ENCODE data around the gene SHISA5. TPM values are rescaled to one million over a fixed set of nuclear protein-coding genes. Genes with fewer than 3 reads are reported as not detected.

Gene SHISA5
- total and polyA plus RNA-seq, 2 of the 8 experiments (the other 6 are each of a cell fraction or from before 2014, with no cell fraction given): 196 to 315 TPM

- Histone ChIP-seq H3K79me1 (ENCODE audit: low read depth, low read length) (peaks cover 8% of the 10 kb centered on the region), H3K9me3 (ENCODE audit: insufficient read depth in 2 of 2, low read depth in 1 of 2, low read length in 1 of 2) (no peaks in the 10 kb centered on the region), H3K79me2 (ENCODE audit: control insufficient read depth in 1 of 2, insufficient read depth in 2 of 2, low read length in 2 of 2) (peaks cover 5 to 36% of the 10 kb centered on the region in 2 experiments; a peak in 3 of 4 replicates), H3K4me3 (ENCODE audit: extremely low read depth in 1 of 4, insufficient read depth in 2 of 4, low read depth in 3 of 4, low read length in 4 of 4) (peak overlapping the region in 2 of 4 experiments; percentile 7 to 90; a peak in 3 of 8 replicates), H3K27ac (ENCODE audit: low read depth, low read length) (no peak overlapping the region), H3K36me3 (ENCODE audit: control insufficient read depth in 2 of 4, insufficient read depth in 4 of 4, low read length in 3 of 4) (peaks cover 3 to 27% (median 13%) of the 10 kb centered on the region in 4 experiments; a peak in 5 of 8 replicates), H3K4ac (replicated peaks; ENCODE audit: insufficient read length, low read depth, low read length) (no peak overlapping the region), H3K23ac (ENCODE audit: insufficient read length) (no peak overlapping the region), H2BK5ac (ENCODE audit: low read depth, low read length) (no peak overlapping the region), H3K56ac (replicated peaks; ENCODE audit: insufficient read length, low read depth, low read length) (no peak overlapping the region), H2BK12ac (ENCODE audit: low read depth, low read length) (no peak overlapping the region), H2BK120ac (replicated peaks; ENCODE audit: low read depth, low read length) (no peak overlapping the region), H2BK20ac (ENCODE audit: low read length) (no peak overlapping the region), H3K14ac (ENCODE audit: insufficient read length) (no peak overlapping the region), H2AFZ (ENCODE audit: low read length) (no peak overlapping the region), H4K91ac (replicated peaks; ENCODE audit: insufficient read length, low read length) (no peak overlapping the region), H3K4me1 (replicated peaks in 1 of 4; ENCODE audit: control insufficient read depth in 3 of 4, insufficient read depth in 4 of 4, low read length in 3 of 4) (peaks cover 0 to 13% (median 5%) of the 10 kb centered on the region in 4 experiments; a peak in 6 of 7 replicates), H4K5ac (ENCODE audit: insufficient read length, low read depth, low read length) (no peak overlapping the region), H2BK15ac (ENCODE audit: low read length) (no peak overlapping the region), H3K23me2 (ENCODE audit: low read depth, low read length) (peaks cover 11% of the 10 kb centered on the region), H4K8ac (ENCODE audit: extremely low read depth, insufficient read depth, low read length) (no peak overlapping the region), H2AK5ac (ENCODE audit: low read depth, low read length) (no peak overlapping the region), H4K20me1 (replicated peaks in 1 of 2; ENCODE audit: control insufficient read depth in 1 of 2, insufficient read depth in 2 of 2, low read length in 2 of 2) (peaks cover 0 to 4% of the 10 kb centered on the region in 2 experiments), H3K27me3 (replicated peaks in 1 of 4; ENCODE audit: control insufficient read depth in 3 of 4, extremely low read depth in 1 of 4, insufficient read depth in 3 of 4, low read length in 3 of 4) (no peaks in the 10 kb centered on the region), H3K4me2 (ENCODE audit: insufficient read depth in 1 of 2, low read depth in 2 of 2, low read length in 2 of 2) (peak overlapping the region in 1 of 2 experiments; percentile 39; a peak in 2 of 4 replicates), H3K9ac (replicated peaks in 1 of 4; ENCODE audit: extremely low read depth in 1 of 4, low read depth in 3 of 4, low read length in 3 of 4) (no peak overlapping the region), H3K18ac (ENCODE audit: extremely low read depth, low read length) (no peak overlapping the region)
- TF ChIP-seq SP2 (IDR thresholded peaks at IDR 0.05; ENCODE audit: low read length) (no peak), KDM4A (IDR thresholded peaks at IDR 0.05; ENCODE audit: low read depth, low read length, severe bottlenecking) (no peak), CBX8 (IDR thresholded peaks at IDR 0.05; ENCODE audit: borderline replicate concordance, low read depth, low read length) (no peak), TCF12 (IDR thresholded peaks at IDR 0.05; ENCODE audit: low read depth, low read length) (no peak), JUN (IDR thresholded peaks at IDR 0.05; ENCODE audit: low read depth, low read length) (no peak), POLR2A (IDR thresholded peaks at IDR 0.05; ENCODE audit: control extremely low read depth in 1 of 2, low read depth in 2 of 2, low read length in 2 of 2) (no peak)
- TF ChIP-seq, protein P1, sequence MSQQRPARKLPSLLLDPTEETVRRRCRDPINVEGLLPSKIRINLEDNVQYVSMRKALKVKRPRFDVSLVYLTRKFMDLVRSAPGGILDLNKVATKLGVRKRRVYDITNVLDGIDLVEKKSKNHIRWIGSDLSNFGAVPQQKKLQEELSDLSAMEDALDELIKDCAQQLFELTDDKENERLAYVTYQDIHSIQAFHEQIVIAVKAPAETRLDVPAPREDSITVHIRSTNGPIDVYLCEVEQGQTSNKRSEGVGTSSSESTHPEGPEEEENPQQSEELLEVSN (IDR thresholded peaks at IDR 0.05): no peak
- no peak for DNase-seq (ENCODE audit: low read depth in 1 of 2, low spot score in 2 of 2)
- ChIA-PET CTCF (ENCODE audit: partially characterized antibody) (interaction anchor here (1.0 to 1.4 kb wide), 3 partner anchors 10 to 107 kb away, joined by 3 to 4 read pairs (median 4); no protein-coding TSS in a partner anchor), POLR2A (ENCODE audit: partially characterized antibody) (interaction anchor here (0.5 to 10.3 kb wide), 4 partner anchors 10 to 170 kb away, joined by 3 to 233 read pairs (median 4); partner anchors contain the start of gene PLXNB1)
- WGBS, 2 experiments (ENCODE audit: extremely low coverage in 1 of 2, insufficient coverage in 1 of 2, insufficient read length in 1 of 2, insufficient replicate concordance in 2 of 2, low coverage in 1 of 2, low lambda C conversion rate in 2 of 2, missing lambda C conversion rate in 1 of 2): 96% methylated on average over 6 of the region's 6 CpGs; no CpG with 5 or more reads in 1 of the 2 experiments
- no peak for FAIRE-seq
Observed at GRCh38 chr3:48441940-48442339, 62.0 kb downstream of the SHISA5 start.

Measured in H1 (cell line).